H9 (cell line): Measurements from ENCODE around the gene ALCAM. TPM values are rescaled to one million over a fixed set of nuclear protein-coding genes. Genes with fewer than 3 reads are reported as not detected.
A peak's percentile ranks its signal among the peaks of the same experiment; 100 is the strongest.

Experiments used
- DNase-seq: peaks from one replicate; pipeline ENCODE4 v3.0.0-alpha.2; 2017
- H2AFZ ChIP-seq: one replicate; pipeline ENCODE4 v1.6.1; 2013; ENCODE audit warnings: mild to moderate bottlenecking, low read length, control low read depth, moderate library complexity
- H2AK5ac ChIP-seq: 2 replicates; pipeline ENCODE4 v1.6.1; 2013; ENCODE audit warnings: low read length, control low read depth, mixed read lengths; ENCODE audit not compliant: insufficient read length
- H2BK120ac ChIP-seq: one replicate; pipeline ENCODE4 v1.6.1; 2013; ENCODE audit warnings: low read depth, mild to moderate bottlenecking, low read length, control low read depth, inconsistent platforms; ENCODE audit not compliant: poor library complexity, severe bottlenecking
- H2BK12ac ChIP-seq: 2 replicates; pipeline ENCODE4 v1.6.1; 2013; ENCODE audit warnings: low read length, control low read depth, mixed read lengths, low read depth; ENCODE audit not compliant: insufficient read length
- H2BK15ac ChIP-seq: 2 replicates; pipeline ENCODE4 v1.6.1; 2013; ENCODE audit warnings: low read depth, low read length, control low read depth
- H2BK20ac ChIP-seq: one replicate; pipeline ENCODE4 v1.6.1; 2013; ENCODE audit warnings: low read depth, mild to moderate bottlenecking, low read length, control low read depth, inconsistent platforms; ENCODE audit not compliant: poor library complexity, severe bottlenecking
- H2BK5ac ChIP-seq: 2 replicates; pipeline ENCODE4 v1.6.1; 2013; ENCODE audit warnings: low read length, control low read depth, mixed read lengths; ENCODE audit not compliant: insufficient read length
- H3K14ac ChIP-seq: 2 replicates; pipeline ENCODE4 v1.6.1; 2013; ENCODE audit warnings: low read length, control low read depth; ENCODE audit not compliant: insufficient read depth
- H3K18ac ChIP-seq: 2 replicates; pipeline ENCODE4 v1.6.1; 2013; ENCODE audit warnings: low read depth, mild to moderate bottlenecking, mixed read lengths, low read length, control low read depth; ENCODE audit not compliant: insufficient read length
- H3K23ac ChIP-seq: 2 replicates; pipeline ENCODE4 v1.6.1; 2013; ENCODE audit warnings: low read length, control low read depth, mixed read lengths, low read depth; ENCODE audit not compliant: insufficient read length
- H3K23me2 ChIP-seq: 2 replicates; pipeline ENCODE4 v1.6.1; 2013; ENCODE audit warnings: low read depth, mild to moderate bottlenecking, mixed read lengths, low read length, control low read depth; ENCODE audit not compliant: insufficient read length, poor library complexity, severe bottlenecking
- H3K27ac ChIP-seq: 2 replicates; pipeline ENCODE4 v1.5.1; 2013; ENCODE audit warnings: low read length, control low read depth, mixed read lengths, low read depth; ENCODE audit not compliant: insufficient read length
- H3K27me3 ChIP-seq: 2 replicates; pipeline ENCODE4 v1.6.1; 2013; ENCODE audit warnings: low read length, control low read depth, inconsistent platforms; ENCODE audit not compliant: insufficient read depth
- H3K4ac ChIP-seq: 2 replicates; pipeline ENCODE4 v1.6.1; 2013; ENCODE audit warnings: low read depth, mild to moderate bottlenecking, control low read depth, inconsistent platforms, low read length, moderate library complexity
- H3K4me1 ChIP-seq: 2 replicates; pipeline ENCODE4 v1.6.1; 2013; ENCODE audit warnings: low read length, control low read depth, inconsistent platforms; ENCODE audit not compliant: insufficient read depth
- H3K4me2 ChIP-seq: 2 replicates; pipeline ENCODE4 v1.6.1; 2013; ENCODE audit warnings: low read length, control low read depth, mixed read lengths; ENCODE audit not compliant: insufficient read length, insufficient read depth
- H3K56ac ChIP-seq: 2 replicates; pipeline ENCODE4 v1.6.1; 2013; ENCODE audit warnings: low read depth, mild to moderate bottlenecking, mixed read lengths, low read length, control low read depth; ENCODE audit not compliant: insufficient read length
- H3K79me1 ChIP-seq: 2 replicates; pipeline ENCODE4 v1.6.1; 2013; ENCODE audit warnings: low read depth, mild to moderate bottlenecking, moderate library complexity, low read length, control low read depth, inconsistent platforms; ENCODE audit not compliant: insufficient read depth, poor library complexity, severe bottlenecking
- H3K79me2 ChIP-seq: 2 replicates; pipeline ENCODE4 v1.6.1; 2013; ENCODE audit warnings: low read length, control low read depth, inconsistent platforms; ENCODE audit not compliant: insufficient read depth
- H3K9ac ChIP-seq: 2 replicates; pipeline ENCODE4 v1.6.1; 2013; ENCODE audit warnings: low read length, control low read depth, mixed read lengths; ENCODE audit not compliant: insufficient read length; ENCODE audit errors: extremely low read depth
- H3K9me3 ChIP-seq: one replicate; pipeline ENCODE4 v1.6.1; 2013; ENCODE audit warnings: low read depth, low read length, inconsistent platforms; ENCODE audit not compliant: control insufficient read depth
- H3T11ph ChIP-seq: one replicate; pipeline ENCODE4 v1.6.1; 2013; ENCODE audit warnings: mild to moderate bottlenecking, low read length, control low read depth, inconsistent platforms
- H4K20me1 ChIP-seq: one replicate; pipeline ENCODE4 v1.6.1; 2013; ENCODE audit not compliant: control insufficient read depth, insufficient read length, insufficient read depth
- H4K5ac ChIP-seq: 2 replicates; pipeline ENCODE4 v1.6.1; 2013; ENCODE audit warnings: low read depth, mild to moderate bottlenecking, mixed read lengths, low read length, control low read depth; ENCODE audit not compliant: insufficient read length
- H4K8ac ChIP-seq: replicated peaks from 2 replicates; pipeline ENCODE4 v1.6.1; 2013; ENCODE audit warnings: low read length, control low read depth, mixed read lengths, low read depth; ENCODE audit not compliant: insufficient read length
- H4K91ac ChIP-seq: 2 replicates; pipeline ENCODE4 v1.6.1; 2013; ENCODE audit warnings: low read depth, mild to moderate bottlenecking, moderate library complexity, mixed read lengths, low read length, control low read depth; ENCODE audit not compliant: insufficient read length
- H3K27ac Mint-ChIP-seq, 3 experiments: 2 replicates in 2 of 3; 3 replicates in 1 of 3; pipeline ENCODE4 v1.8.0; 2020 to 2021; ENCODE audit warnings: mixed read lengths in 3 of 3, mild to moderate bottlenecking in 1 of 3, moderate library complexity in 1 of 3
- H3K27me3 Mint-ChIP-seq: 2 replicates; pipeline ENCODE4 v1.8.0; 2021; ENCODE audit warnings: low read depth, mild to moderate bottlenecking, moderate library complexity, mixed read lengths
- H3K36me3 Mint-ChIP-seq, 3 experiments: 2 replicates in 2 of 3; 3 replicates in 1 of 3; pipeline ENCODE4 v1.8.0; 2020 to 2021; ENCODE audit warnings: low read depth in 3 of 3, mixed read lengths in 3 of 3; ENCODE audit not compliant: insufficient read depth in 1 of 3
- H3K4me1 Mint-ChIP-seq, 2 experiments: 2 replicates each; pipeline ENCODE4 v1.8.0; 2020; ENCODE audit warnings: mixed read lengths in 2 of 2
- H3K4me3 Mint-ChIP-seq, 2 experiments: 2 replicates in 1 of 2; 3 replicates in 1 of 2; pipeline ENCODE4 v1.8.0; 2020 to 2021; ENCODE audit warnings: mild to moderate bottlenecking in 2 of 2, mixed read lengths in 2 of 2, moderate library complexity in 1 of 2
- H3K9me3 Mint-ChIP-seq, 2 experiments: 2 replicates in 1 of 2; 3 replicates in 1 of 2; pipeline ENCODE4 v1.8.0; 2020; ENCODE audit warnings: mild to moderate bottlenecking in 2 of 2, mixed read lengths in 2 of 2, moderate library complexity in 1 of 2
- WGBS: extraction: QIAGEN DNeasy Blood & Tissue Kit; methylation state at CpG from one replicate; pipeline ENCODE4 v1.1.7; 2013; ENCODE audit warnings: missing lambda C conversion rate, low lambda C conversion rate, mixed read lengths; ENCODE audit not compliant: insufficient read length; ENCODE audit errors: extremely low coverage; 5-methylcytosine and 5-hydroxymethylcytosine counted together
- total RNA-seq: library from RNA; stranded (reverse); gene quantifications from 2 replicates; pipeline ENCODE4 v1.2.1, GENCODE V29; 2021
- TF ChIP-seq, protein P1 (sequence below): fragments of 200-600 bp; sonication (generic); conservative IDR thresholded peaks from 3 replicates; pipeline ENCODE4 v1.8.0; 2021; ENCODE audit warnings: antibody characterized with exemption, mild to moderate bottlenecking

ALCAM gene
- total RNA-seq, 1 experiment from 2014 or later = 43.7 TPM

DNA sequence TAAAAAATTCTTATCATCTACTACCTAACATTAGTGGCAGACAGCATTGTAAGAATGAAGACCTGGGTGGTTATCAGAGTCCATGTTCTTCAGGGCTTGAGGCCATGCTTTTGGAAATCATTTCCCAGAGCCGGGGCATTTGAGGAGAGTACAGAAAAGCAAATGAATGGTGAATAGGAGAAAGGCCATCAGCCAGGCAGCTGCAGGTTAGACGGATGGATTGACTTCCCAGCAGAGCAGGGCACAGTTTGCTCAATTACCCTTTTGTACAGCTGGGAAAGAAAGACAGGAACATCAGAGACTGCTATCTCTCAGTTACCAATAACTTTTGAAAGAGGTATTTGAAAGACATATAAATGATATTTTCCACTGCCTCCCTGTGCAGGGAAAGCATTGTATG lies 135.6 kb downstream of the ALCAM start:
- no peak for DNase-seq
- no peak overlapping the region for H2AK5ac ChIP-seq
- H3K79me2 ChIP-seq = no peaks in the 10 kb centered on the region
- Mint-ChIP-seq H3K4me3 (no peak overlapping the region), H3K9me3 (no peaks in the 10 kb centered on the region), H3K27ac (peak overlapping the region in 1 of 3 experiments; percentile 65; a peak in 2 of 7 replicates), H3K4me1 (peaks cover 15 to 32% of the 10 kb centered on the region in 2 experiments), H3K27me3 (no peaks in the 10 kb centered on the region), H3K36me3 (no peaks in the 10 kb centered on the region; a peak in 1 of 7 replicates)
- no peak overlapping the region for H3K4me2 ChIP-seq
- no peak overlapping the region for H3K18ac ChIP-seq
- H2BK120ac ChIP-seq = no peak overlapping the region
- no peak overlapping the region for H2BK20ac ChIP-seq
- WGBS = no CpG with 5 or more reads among the region's 2 CpGs
- no peak overlapping the region for H2BK12ac ChIP-seq
- H3K23ac ChIP-seq = no peak overlapping the region
- no peaks in the 10 kb centered on the region for H3K27me3 ChIP-seq
- no peak overlapping the region for H4K8ac ChIP-seq
- no peak overlapping the region for H3K4ac ChIP-seq
- H3K56ac ChIP-seq = no peak overlapping the region
- no peak overlapping the region for H3K27ac ChIP-seq
- TF ChIP-seq, protein P1, sequence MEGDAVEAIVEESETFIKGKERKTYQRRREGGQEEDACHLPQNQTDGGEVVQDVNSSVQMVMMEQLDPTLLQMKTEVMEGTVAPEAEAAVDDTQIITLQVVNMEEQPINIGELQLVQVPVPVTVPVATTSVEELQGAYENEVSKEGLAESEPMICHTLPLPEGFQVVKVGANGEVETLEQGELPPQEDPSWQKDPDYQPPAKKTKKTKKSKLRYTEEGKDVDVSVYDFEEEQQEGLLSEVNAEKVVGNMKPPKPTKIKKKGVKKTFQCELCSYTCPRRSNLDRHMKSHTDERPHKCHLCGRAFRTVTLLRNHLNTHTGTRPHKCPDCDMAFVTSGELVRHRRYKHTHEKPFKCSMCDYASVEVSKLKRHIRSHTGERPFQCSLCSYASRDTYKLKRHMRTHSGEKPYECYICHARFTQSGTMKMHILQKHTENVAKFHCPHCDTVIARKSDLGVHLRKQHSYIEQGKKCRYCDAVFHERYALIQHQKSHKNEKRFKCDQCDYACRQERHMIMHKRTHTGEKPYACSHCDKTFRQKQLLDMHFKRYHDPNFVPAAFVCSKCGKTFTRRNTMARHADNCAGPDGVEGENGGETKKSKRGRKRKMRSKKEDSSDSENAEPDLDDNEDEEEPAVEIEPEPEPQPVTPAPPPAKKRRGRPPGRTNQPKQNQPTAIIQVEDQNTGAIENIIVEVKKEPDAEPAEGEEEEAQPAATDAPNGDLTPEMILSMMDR = no peak
- no peaks in the 10 kb centered on the region for H4K20me1 ChIP-seq
- no peaks in the 10 kb centered on the region for H3K23me2 ChIP-seq
- H2BK15ac ChIP-seq = no peak overlapping the region
- H2AFZ ChIP-seq = no peak overlapping the region
- H4K91ac ChIP-seq = no peak overlapping the region
- H3K9me3 ChIP-seq = no peaks in the 10 kb centered on the region
- no peak overlapping the region for H3K9ac ChIP-seq
- peaks cover 3% of the 10 kb centered on the region; the same call in 1 of the 2 replicates for H3K4me1 ChIP-seq
- no peak overlapping the region for H2BK5ac ChIP-seq
- no peaks in the 10 kb centered on the region for H3K79me1 ChIP-seq
- no peak overlapping the region for H3T11ph ChIP-seq
- H3K14ac ChIP-seq = no peak overlapping the region
- H4K5ac ChIP-seq = no peak overlapping the region
